HG03558 (cell line): Measurements from ENCODE around the gene RYR2.
"Not testable (repeated sequence)": the region's sequence is repeated elsewhere in the genome, so short reads cannot be mapped to it uniquely, and the experiment has no call there.

Experiments
- ATAC-seq: cut with Tn5 transposase; IDR thresholded peaks from one replicate; pipeline ENCODE4 v1.9.1; 2021; ENCODE audit warnings: moderate number of reproducible peaks; ENCODE audit not compliant: unreplicated experiment; ENCODE audit errors: extremely low read depth

RYR2 gene

GRCh38 chr1:237300642-237301041 lies 258.7 kb downstream of the RYR2 start:
- ATAC-seq: no peak

GRCh38 chr1:237303929-237304328 lies 261.9 kb downstream of the RYR2 start:
- no peak for ATAC-seq

- no peak for ATAC-seq
These were observed 264.7 kb downstream of the RYR2 start for GRCh38 chr1:237306726-237307125.

GRCh38 chr1:237309595-237310118 lies 267.7 kb downstream of the RYR2 start:
- no peak for ATAC-seq

GRCh38 chr1:237316352-237316751 lies 274.4 kb downstream of the RYR2 start:
- no peak for ATAC-seq

- ATAC-seq: no peak
These were observed 276.8 kb downstream of the RYR2 start for GRCh38 chr1:237318748-237319147.

DNA sequence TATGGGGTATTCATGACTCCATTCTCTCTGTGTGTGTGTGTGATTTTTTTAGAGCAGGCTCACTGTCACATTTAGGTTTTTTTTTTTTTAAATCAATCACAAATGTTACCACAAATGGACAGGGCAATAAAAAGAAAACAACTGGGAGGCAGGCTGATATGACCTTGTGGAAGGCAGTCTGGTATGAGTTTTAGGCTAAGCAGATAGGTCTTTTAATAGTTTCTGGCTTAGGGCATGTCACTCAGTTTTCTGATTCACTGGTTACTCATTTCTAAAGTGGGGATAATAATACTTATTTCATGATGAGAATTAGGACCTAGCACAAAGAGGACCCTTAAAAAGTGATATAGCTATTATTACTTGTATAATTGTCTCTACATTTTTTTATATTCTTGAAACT lies 278.9 kb downstream of the RYR2 start:
- no peak for ATAC-seq

- no peak for ATAC-seq
These were observed 282.2 kb downstream of the RYR2 start for GRCh38 chr1:237324226-237324625.

DNA sequence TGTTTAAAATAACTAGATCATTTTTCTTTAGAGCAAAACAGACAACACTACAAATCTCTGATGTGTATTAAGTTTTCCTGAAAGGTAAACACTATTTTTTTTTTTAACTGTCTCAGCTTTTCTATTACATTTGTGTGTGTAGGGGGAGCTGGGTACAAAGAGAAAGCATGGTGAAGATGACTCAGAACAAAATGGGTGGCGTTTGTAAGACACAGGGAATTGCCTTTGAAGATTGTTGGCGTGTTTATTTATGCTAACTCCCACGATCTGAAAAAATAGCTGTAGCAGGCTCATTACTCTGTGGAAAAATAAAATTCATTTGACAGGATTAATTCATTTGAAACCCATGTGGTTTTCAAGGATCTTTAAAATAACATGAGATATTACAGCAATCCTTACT lies 285.1 kb downstream of the RYR2 start:
- no peak for ATAC-seq

GRCh38 chr1:237340892-237341291 lies 298.9 kb downstream of the RYR2 start:
- no peak for ATAC-seq

- no peak for ATAC-seq
These were observed 299.4 kb downstream of the RYR2 start for GRCh38 chr1:237341391-237341790.

GRCh38 chr1:237342730-237343129 lies 300.7 kb downstream of the RYR2 start:
- no peak for ATAC-seq

DNA sequence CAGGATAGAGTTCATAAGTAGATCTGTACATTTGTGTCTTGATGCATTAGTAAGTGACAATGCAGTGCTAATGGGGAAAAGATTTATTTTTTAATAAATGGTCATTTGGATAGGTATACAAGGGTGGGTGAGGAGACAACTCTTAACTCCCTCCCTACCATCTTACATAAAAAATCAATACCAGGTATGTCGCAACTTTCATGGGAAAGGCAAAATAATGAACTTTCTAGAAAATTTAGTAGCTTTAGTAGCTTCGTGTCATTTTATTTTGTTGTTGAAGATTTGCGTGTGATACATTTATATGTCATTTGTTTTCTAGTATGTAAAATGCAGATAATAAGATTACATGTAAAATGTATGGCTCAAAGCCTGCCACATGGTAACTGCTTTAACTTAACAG lies 310.8 kb downstream of the RYR2 start:
- no peak for ATAC-seq

DNA sequence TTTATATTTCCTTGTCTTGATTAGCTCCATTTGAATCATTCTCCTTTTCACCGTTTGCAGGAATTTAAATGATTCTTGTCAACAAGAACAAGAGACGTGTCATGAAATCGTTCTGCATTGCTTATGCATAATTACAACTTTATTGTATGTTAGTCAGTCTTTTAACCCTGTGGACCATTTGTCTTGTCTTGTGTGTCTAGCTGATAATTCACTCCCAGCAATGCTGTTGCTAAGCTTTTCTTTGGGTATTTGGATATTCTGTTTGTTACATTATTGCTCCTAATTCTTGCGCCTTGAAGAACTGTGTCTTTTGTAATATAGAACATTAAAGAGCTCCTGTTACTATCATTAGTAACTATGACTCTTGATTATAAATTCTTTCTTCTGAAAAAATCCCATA lies 311.9 kb downstream of the RYR2 start:
- no peak for ATAC-seq

DNA sequence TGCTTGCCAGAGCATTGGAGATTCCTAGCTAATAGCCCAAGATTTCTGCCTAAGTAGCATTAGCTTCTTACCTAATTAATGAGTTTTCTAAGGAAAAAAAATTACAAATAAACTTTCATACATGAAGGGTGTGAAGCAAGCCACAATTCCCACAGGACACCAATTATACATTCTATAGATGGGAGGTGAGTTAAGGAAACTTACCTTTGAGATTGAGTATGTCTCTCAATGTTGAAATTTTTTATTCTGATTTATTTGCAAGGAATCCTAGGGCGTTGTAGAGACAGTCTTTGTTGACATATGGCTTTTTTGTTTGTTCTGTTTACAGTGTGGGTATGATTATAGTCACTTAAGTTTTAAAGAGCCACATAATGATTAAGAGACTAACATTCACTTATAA lies 313.0 kb downstream of the RYR2 start:
- ATAC-seq: no peak

GRCh38 chr1:237358555-237358954 lies 316.6 kb downstream of the RYR2 start:
- no peak for ATAC-seq

GRCh38 chr1:237367758-237368157 lies 325.8 kb downstream of the RYR2 start:
- ATAC-seq: no peak

DNA sequence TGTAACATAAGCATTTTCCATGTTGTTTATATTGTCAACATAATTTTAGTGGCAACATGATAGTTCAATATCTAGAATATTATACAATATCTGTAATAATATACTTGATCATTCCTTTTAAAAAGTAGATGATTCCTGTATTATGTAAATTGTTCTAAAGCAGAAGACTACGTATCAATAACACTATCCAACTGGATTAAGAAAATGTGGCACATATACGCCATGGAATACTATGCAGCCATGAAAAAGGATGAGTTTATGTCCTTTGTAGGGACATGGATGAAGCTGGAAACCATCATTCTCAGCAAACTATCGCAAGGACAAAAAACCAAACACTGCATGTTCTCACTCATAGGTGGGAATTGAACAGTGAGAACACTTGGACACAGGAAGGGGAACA lies 329.5 kb downstream of the RYR2 start:
- not testable (repeated sequence) for ATAC-seq

- ATAC-seq: no peak
These were observed 341.8 kb downstream of the RYR2 start for GRCh38 chr1:237383791-237384190.

DNA sequence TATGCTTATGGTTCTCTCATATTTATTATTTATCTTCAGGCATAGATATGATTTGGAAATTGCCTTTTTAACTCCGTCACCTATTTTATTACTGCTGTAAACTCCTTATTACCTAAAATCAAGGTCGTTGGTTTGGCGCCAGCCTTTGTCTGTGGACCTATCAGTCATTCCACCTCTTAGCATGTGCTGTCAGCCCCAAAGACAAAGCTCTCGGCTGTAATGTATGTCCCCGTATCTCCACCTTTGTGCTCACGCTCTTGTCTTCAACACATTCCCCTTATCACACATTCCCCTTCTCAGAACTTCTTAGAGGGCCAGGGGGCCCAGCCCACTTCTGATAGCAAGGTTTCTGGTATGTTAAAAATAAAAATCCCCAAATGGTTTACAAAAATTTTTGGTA lies 342.2 kb downstream of the RYR2 start:
- ATAC-seq: no peak

DNA sequence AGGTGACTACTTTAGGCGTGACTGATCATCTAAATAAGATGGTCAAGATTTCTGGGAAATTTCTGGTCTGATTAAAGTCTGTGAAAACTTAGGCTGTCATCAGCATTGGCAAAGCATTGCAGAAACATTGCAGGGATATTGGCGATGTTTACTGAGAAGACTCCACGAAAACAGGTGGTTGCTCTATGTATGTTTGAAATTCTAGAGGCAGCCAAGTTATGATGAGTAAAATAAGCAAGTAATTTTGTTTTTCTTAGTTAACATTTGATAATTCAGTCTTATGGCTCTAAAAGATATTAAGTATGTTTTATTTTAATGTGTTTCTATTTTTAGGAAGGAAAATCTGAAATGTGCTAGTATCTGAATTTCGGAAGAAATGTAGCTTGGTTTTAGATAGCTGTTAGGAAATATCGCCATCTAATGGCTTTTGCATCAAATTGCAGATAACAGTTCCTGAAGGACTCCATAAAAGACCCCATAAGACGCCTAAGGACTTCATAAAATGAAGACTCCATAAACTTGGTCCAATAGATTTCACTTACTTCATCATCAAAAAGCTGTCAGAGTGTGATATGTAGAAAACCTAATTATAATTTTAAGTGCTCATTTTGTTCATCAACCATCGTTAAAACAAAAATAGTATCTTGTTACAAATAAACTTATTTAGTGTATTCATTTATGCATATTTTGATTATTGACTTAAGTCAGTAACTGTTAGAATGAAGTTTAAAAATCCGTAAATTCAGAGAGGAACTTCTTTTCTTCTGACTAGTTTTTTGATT lies 344.6 kb downstream of the RYR2 start:
- ATAC-seq: no peak

- no peak for ATAC-seq
These were observed 345.1 kb downstream of the RYR2 start for GRCh38 chr1:237387144-237387505.
